CD4-positive, alpha-beta T cell (primary cell): ENCODE results near the gene EML3. TPM values are rescaled to one million over a fixed set of nuclear protein-coding genes. Genes with fewer than 3 reads are reported as not detected.

ENCODE experiments used
- ATAC-seq: fragments of 200-7000 bp; cut with Tn5 transposase; one replicate; pipeline ENCODE4 v1.10.0; 2022; ENCODE audit warnings: mild to moderate bottlenecking; ENCODE audit not compliant: poor library complexity
- CTCF ChIA-PET: fragments of 350-600 bp; sonication (Branson Sonifier 250); formaldehyde crosslinking; loops from one replicate; lab custom pipeline; 2021; ENCODE audit warnings: antibody characterized with exemption, inconsistent platforms; lab: Charles Lee
- POLR2A ChIA-PET: fragments of 350-600 bp; sonication (Branson Sonifier 250); formaldehyde crosslinking; loops from one replicate; lab custom pipeline; 2021; ENCODE audit warnings: antibody characterized with exemption, inconsistent platforms; lab: Charles Lee
- DNase-seq, 14 experiments: peaks; one replicate each; pipeline ENCODE4 v3.0.0-alpha.2; 2013 to 2020; ENCODE audit warnings: mixed read lengths in 2 of 14
- H3K27ac ChIP-seq, 2 donors: one replicate each; pipeline versions ENCODE4 v1.5.1 to v1.7.0; 2013; ENCODE audit warnings: low read length in 2 of 2, low read depth in 1 of 2, mild to moderate bottlenecking in 1 of 2
- H3K27me3 ChIP-seq, 2 experiments: 1 replicate in 1 of 2; 2 replicates in 1 of 2; pipeline versions ENCODE4 v1.6.1 to v1.7.0; 2013; ENCODE audit warnings: low read length in 2 of 2, control low read depth in 1 of 2, mild to moderate bottlenecking in 1 of 2, moderate library complexity in 1 of 2; ENCODE audit not compliant: insufficient read depth in 2 of 2, control insufficient read depth in 1 of 2
- H3K36me3 ChIP-seq: one replicate; pipeline ENCODE4 v1.6.1; 2013; ENCODE audit warnings: low read length, control low read depth; ENCODE audit not compliant: insufficient read depth
- H3K4me1 ChIP-seq: one replicate; pipeline ENCODE4 v1.6.1; 2013; ENCODE audit warnings: low read length, control low read depth; ENCODE audit not compliant: insufficient read depth
- H3K4me3 ChIP-seq: one replicate; pipeline ENCODE4 v1.5.1; 2013; ENCODE audit warnings: mild to moderate bottlenecking, low read length, moderate library complexity
- H3K9me3 ChIP-seq, 2 experiments: 1 replicate in 1 of 2; 2 replicates in 1 of 2; pipeline versions ENCODE4 v1.6.1 to v1.7.0; 2013; ENCODE audit warnings: low read length in 2 of 2, mild to moderate bottlenecking in 2 of 2, control low read depth in 1 of 2, moderate library complexity in 1 of 2; ENCODE audit not compliant: control insufficient read depth in 1 of 2, insufficient read depth in 1 of 2
- H3K27ac Mint-ChIP-seq: one replicate; pipeline ENCODE4 v1.8.0; 2020; ENCODE audit warnings: mixed read lengths
- H3K27me3 Mint-ChIP-seq: one replicate; pipeline ENCODE4 v1.8.0; 2021; ENCODE audit warnings: mixed read lengths
- H3K36me3 Mint-ChIP-seq: one replicate; pipeline ENCODE4 v1.8.0; 2021; ENCODE audit warnings: low read depth, mixed read lengths
- H3K4me1 Mint-ChIP-seq: one replicate; pipeline ENCODE4 v1.8.0; 2021; ENCODE audit warnings: low read depth, mixed read lengths
- H3K4me3 Mint-ChIP-seq: one replicate; pipeline ENCODE4 v1.8.0; 2020; ENCODE audit warnings: mild to moderate bottlenecking, mixed read lengths
- H3K9me3 Mint-ChIP-seq: one replicate; pipeline ENCODE4 v1.8.0; 2020; ENCODE audit warnings: mixed read lengths
- intact Hi-C, 2 experiments: fragments of 100-400 bp; cut with DNase I in 1 of 2; cut with micrococcal nuclease in 1 of 2; formaldehyde crosslinking; loops; one replicate each; pipeline versions ENCODE4 v1.15.1 to v1.9.0; 2023 to 2025; cut with DNase I, micrococcal nuclease
- total RNA-seq, 174 experiments: library from RNA in 2 of 174; stranded (reverse) in 2 of 174; gene quantifications; one replicate each; pipeline ENCODE4 v1.2.3 and lab custom pipeline; 2021 to 2026
- TF ChIP-seq, protein P1 (sequence below): fragments of 200-600 bp; IDR thresholded peaks from one replicate; pipeline ENCODE4 v1.8.0; 2022; ENCODE audit warnings: antibody characterized with exemption, mild to moderate bottlenecking

EML3 gene
- total RNA-seq, 2 experiments from 2014 or later: 142 to 144 TPM

DNA sequence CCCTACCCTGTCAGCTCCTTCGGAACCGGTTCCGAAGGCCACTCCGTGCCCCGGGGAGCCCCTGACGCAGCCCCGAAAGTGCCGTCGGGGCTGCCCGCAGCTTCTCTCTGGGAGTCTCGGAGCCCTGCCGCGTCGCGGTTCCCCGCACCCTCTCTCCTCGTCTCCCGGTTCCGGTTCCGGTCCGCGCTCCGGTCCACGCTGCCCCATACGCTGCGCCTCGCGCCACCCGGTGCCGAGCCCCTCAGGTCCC, 11.5 kb downstream of the EML3 start:
- H3K4me3 Mint-ChIP-seq: peak overlapping the region; percentile 94
- H3K36me3 ChIP-seq: peaks cover 57% of the 10 kb centered on the region
- H3K27me3 ChIP-seq: no peaks in the 10 kb centered on the region
- peak overlapping the region; percentile 100 for H3K4me3 ChIP-seq
- DNase-seq (peak in 11 of 14 experiments; percentile 25 to 73 (median 47)), ATAC-seq (no peak)
- H3K9me3 Mint-ChIP-seq: no peaks in the 10 kb centered on the region
- peak overlapping the region; percentile 93 for H3K27ac Mint-ChIP-seq
- peak overlapping the region; percentile 85 to 94 for H3K27ac ChIP-seq
- no peaks in the 10 kb centered on the region for H3K9me3 ChIP-seq
- ChIA-PET CTCF (interaction anchor here (0.6 to 2.8 kb wide), 5 partner anchors 9 to 280 kb away, joined by 3 to 13 read pairs (median 5); partner anchors contain the start of gene TUT1), POLR2A (interaction anchor here (0.9 to 4.1 kb wide), 27 partner anchors 9 to 255 kb away, joined by 3 to 177 read pairs (median 10); partner anchors contain the start of genes B3GAT3, C11orf98, CSKMT and EEF1G)
- peaks cover 56% of the 10 kb centered on the region for H3K4me1 Mint-ChIP-seq
- intact Hi-C loops: loop anchor here (1.0 to 10.0 kb wide), 3 partner anchors 10 to 164 kb away; partner anchors contain the start of genes GANAB (in 1 of the 2), POLR2G (in 1 of the 2) and TUT1 (in 1 of the 2)
- H3K36me3 Mint-ChIP-seq: peaks cover 82% of the 10 kb centered on the region
- TF ChIP-seq, protein P1, sequence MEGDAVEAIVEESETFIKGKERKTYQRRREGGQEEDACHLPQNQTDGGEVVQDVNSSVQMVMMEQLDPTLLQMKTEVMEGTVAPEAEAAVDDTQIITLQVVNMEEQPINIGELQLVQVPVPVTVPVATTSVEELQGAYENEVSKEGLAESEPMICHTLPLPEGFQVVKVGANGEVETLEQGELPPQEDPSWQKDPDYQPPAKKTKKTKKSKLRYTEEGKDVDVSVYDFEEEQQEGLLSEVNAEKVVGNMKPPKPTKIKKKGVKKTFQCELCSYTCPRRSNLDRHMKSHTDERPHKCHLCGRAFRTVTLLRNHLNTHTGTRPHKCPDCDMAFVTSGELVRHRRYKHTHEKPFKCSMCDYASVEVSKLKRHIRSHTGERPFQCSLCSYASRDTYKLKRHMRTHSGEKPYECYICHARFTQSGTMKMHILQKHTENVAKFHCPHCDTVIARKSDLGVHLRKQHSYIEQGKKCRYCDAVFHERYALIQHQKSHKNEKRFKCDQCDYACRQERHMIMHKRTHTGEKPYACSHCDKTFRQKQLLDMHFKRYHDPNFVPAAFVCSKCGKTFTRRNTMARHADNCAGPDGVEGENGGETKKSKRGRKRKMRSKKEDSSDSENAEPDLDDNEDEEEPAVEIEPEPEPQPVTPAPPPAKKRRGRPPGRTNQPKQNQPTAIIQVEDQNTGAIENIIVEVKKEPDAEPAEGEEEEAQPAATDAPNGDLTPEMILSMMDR: no peak
- peaks cover 49% of the 10 kb centered on the region for H3K4me1 ChIP-seq
- no peaks in the 10 kb centered on the region for H3K27me3 Mint-ChIP-seq

DNA sequence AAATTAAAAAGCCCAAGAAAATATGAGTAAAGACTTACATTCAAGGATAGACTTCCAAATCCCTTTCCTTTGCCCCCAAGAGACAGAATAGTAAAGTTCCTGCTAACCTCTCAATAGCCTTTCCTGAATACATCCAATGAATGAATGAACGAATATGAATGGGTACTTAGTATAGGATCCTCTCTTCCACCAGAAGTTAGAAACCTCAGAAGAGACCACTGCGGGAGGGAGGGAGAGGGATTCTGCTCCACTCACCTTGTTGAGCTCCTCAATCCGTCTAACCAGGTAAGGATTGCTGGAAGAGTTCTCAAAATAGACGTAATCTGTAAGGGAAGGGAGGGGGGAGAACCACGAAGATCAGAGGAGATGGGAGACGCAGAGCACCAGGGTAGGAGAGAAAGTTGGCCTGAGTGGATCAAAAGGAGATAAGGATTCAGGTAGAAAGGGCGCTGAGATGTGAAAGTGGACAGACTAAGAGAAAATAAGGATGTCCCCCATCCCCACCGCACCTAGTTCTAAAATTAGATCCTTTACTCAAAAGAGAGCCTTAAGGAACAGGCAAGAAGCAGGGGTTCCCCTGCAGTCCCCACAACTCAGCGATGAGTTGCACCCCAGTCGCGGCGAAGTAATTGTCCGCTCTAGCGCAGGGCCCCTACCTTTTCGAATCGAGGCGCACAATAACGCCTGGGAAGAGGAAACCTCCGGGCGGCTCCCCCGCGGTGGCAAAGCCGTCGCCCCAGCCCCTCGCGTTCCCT, 12.0 kb downstream of the EML3 start:
- H3K4me3 Mint-ChIP-seq: peak overlapping the region; percentile 94
- peaks cover 81% of the 10 kb centered on the region for H3K36me3 Mint-ChIP-seq
- peak overlapping the region; percentile 93 for H3K27ac Mint-ChIP-seq
- no peaks in the 10 kb centered on the region for H3K27me3 Mint-ChIP-seq
- ATAC-seq (no peak), DNase-seq (peak in 3 of 14 experiments; percentile 17 to 25 (median 21))
- intact Hi-C loops: loop anchor here (1.0 to 10.0 kb wide), 4 partner anchors 8 to 164 kb away; partner anchors contain the start of genes GANAB (in 1 of the 2), POLR2G (in 1 of the 2) and TUT1 (in 1 of the 2)
- CTCF ChIA-PET: interaction anchor here (0.6 to 2.8 kb wide), 3 partner anchors 8 to 94 kb away, joined by 3 to 13 read pairs (median 4); partner anchors contain the start of gene TUT1
- Histone ChIP-seq H3K27me3 (no peaks in the 10 kb centered on the region), H3K36me3 (peaks cover 57% of the 10 kb centered on the region), H3K27ac (peak overlapping the region; percentile 85 to 94), H3K4me3 (peak overlapping the region; percentile 100), H3K4me1 (peaks cover 49% of the 10 kb centered on the region), H3K9me3 (no peaks in the 10 kb centered on the region)
- TF ChIP-seq, protein P1: no peak
- no peaks in the 10 kb centered on the region for H3K9me3 Mint-ChIP-seq
- peaks cover 58% of the 10 kb centered on the region for H3K4me1 Mint-ChIP-seq
- POLR2A ChIA-PET: interaction anchor here (1.2 to 4.1 kb wide), 22 partner anchors 9 to 255 kb away, joined by 3 to 177 read pairs (median 14); partner anchors contain the start of genes B3GAT3, C11orf98, CSKMT and EEF1G

DNA sequence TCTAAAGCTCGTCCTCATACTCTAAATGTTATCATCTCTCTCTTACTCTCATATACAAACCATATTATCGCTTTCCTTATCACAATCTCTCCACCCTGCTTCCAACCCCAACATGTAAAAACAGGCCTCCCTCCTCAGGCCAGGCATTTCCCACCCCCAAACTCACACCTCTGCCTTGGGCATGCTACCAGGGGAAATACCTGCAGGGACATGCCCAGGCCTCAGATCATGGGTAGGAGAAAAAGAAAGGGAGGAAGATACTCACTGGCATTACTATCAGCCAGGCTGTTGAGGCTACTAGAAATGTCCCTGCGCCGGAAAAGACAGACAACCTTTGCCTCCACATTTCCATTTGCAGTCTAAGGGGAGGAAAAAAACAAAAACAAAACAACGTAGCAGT, 12.7 kb downstream of the EML3 start:
- ATAC-seq (no peak), DNase-seq (peak in 3 of 14 experiments; percentile 23 to 69 (median 58))
- no peaks in the 10 kb centered on the region for H3K9me3 ChIP-seq
- H3K36me3 ChIP-seq: peaks cover 57% of the 10 kb centered on the region
- Mint-ChIP-seq H3K27ac (peak overlapping the region; percentile 93), H3K4me3 (peak overlapping the region; percentile 94), H3K27me3 (no peaks in the 10 kb centered on the region), H3K9me3 (no peaks in the 10 kb centered on the region), H3K4me1 (peaks cover 64% of the 10 kb centered on the region), H3K36me3 (peaks cover 81% of the 10 kb centered on the region)
- peaks cover 49% of the 10 kb centered on the region for H3K4me1 ChIP-seq
- TF ChIP-seq, protein P1: no peak
- peak overlapping the region; percentile 100 for H3K4me3 ChIP-seq
- ChIA-PET POLR2A (interaction anchor here (0.8 to 4.1 kb wide), 25 partner anchors 8 to 256 kb away, joined by 3 to 177 read pairs (median 10); partner anchors contain the start of genes B3GAT3, C11orf98, CSKMT and EEF1G), CTCF (interaction anchor here (2.8 kb wide), 1 partner anchor 8 kb away, joined by 13 read pairs; the partner anchor contains the start of gene TUT1)
- intact Hi-C loops: loop anchor here (1.0 to 10.0 kb wide), 5 partner anchors 8 to 281 kb away; partner anchors contain the start of genes GANAB (in 1 of the 2), POLR2G (in 1 of the 2) and SLC3A2 (in 1 of the 2)
- peak overlapping the region; percentile 85 to 94 for H3K27ac ChIP-seq
- H3K27me3 ChIP-seq: no peaks in the 10 kb centered on the region
